KMS-11 (cell line): ENCODE measurements around the gene LDAF1.

Source experiments
- H2AFZ ChIP-seq: fragments of 200-600 bp; sonication (generic); 2 replicates; pipeline ENCODE4 v1.6.1; 2016; ENCODE audit warnings: antibody characterized with exemption, mixed run types, low read depth
- H3K27ac ChIP-seq: fragments of 200-600 bp; sonication (generic); 2 replicates; pipeline ENCODE4 v1.6.1; 2016; ENCODE audit warnings: mild to moderate bottlenecking, mixed run types
- H3K27me3 ChIP-seq: fragments of 200-600 bp; sonication (generic); 2 replicates; pipeline ENCODE4 v1.6.1; 2017; ENCODE audit warnings: mild to moderate bottlenecking, low read depth, mixed run types, moderate library complexity; ENCODE audit not compliant: insufficient read depth
- H3K36me3 ChIP-seq: fragments of 200-600 bp; sonication (generic); 2 replicates; pipeline ENCODE4 v1.6.1; 2017; ENCODE audit warnings: mild to moderate bottlenecking, mixed run types; ENCODE audit not compliant: insufficient read depth
- H3K4me1 ChIP-seq: fragments of 200-600 bp; sonication (generic); 2 replicates; pipeline ENCODE4 v1.6.1; 2016; ENCODE audit warnings: mild to moderate bottlenecking, low read depth, mixed run types; ENCODE audit not compliant: poor library complexity, severe bottlenecking
- H3K4me2 ChIP-seq: fragments of 200-600 bp; sonication (generic); 2 replicates; pipeline ENCODE4 v1.7.0; 2016; ENCODE audit warnings: mild to moderate bottlenecking, mixed run types
- H3K4me3 ChIP-seq: fragments of 200-600 bp; sonication (generic); IDR thresholded peaks from 2 replicates; pipeline ENCODE4 v1.6.1; 2017; ENCODE audit warnings: low read depth, low read length, mixed read lengths; ENCODE audit not compliant: insufficient read depth
- H3K79me2 ChIP-seq: fragments of 200-600 bp; sonication (generic); 2 replicates; pipeline ENCODE4 v1.6.1; 2016; ENCODE audit warnings: low read depth, mixed run types; ENCODE audit not compliant: insufficient read depth
- H3K9ac ChIP-seq: fragments of 200-600 bp; sonication (generic); 2 replicates; pipeline ENCODE4 v1.6.1; 2016; ENCODE audit warnings: mild to moderate bottlenecking, mixed run types
- H4K20me1 ChIP-seq: fragments of 200-600 bp; sonication (generic); 2 replicates; pipeline ENCODE4 v1.6.1; 2016; ENCODE audit warnings: mild to moderate bottlenecking, mixed run types; ENCODE audit not compliant: insufficient read depth
- CTCF ChIP-seq: fragments of 200-600 bp; sonication (generic); conservative IDR thresholded peaks from 2 replicates; pipeline ENCODE4 v1.6.1; 2017; ENCODE audit warnings: low read depth, mild to moderate bottlenecking, antibody characterized with exemption, low read length, moderate library complexity, mixed read lengths

LDAF1 gene

GRCh38 chr16:21125191-21125590, 33.3 kb upstream of the LDAF1 start:
- no peaks in the 10 kb centered on the region for H3K79me2 ChIP-seq
- no peak overlapping the region for H2AFZ ChIP-seq
- H3K27ac ChIP-seq, result no peak overlapping the region
- no peaks in the 10 kb centered on the region for H3K27me3 ChIP-seq
- no peak overlapping the region for H3K9ac ChIP-seq
- no peaks in the 10 kb centered on the region for H4K20me1 ChIP-seq
- no peaks in the 10 kb centered on the region for H3K36me3 ChIP-seq
- H3K4me3 ChIP-seq, result no peak overlapping the region
- no peaks in the 10 kb centered on the region for H3K4me1 ChIP-seq
- H3K4me2 ChIP-seq, result no peak overlapping the region
- no peak for TF ChIP-seq CTCF

GRCh38 chr16:21126518-21126917, 32.0 kb upstream of the LDAF1 start:
- Histone ChIP-seq H3K4me1 (no peaks in the 10 kb centered on the region), H3K79me2 (no peaks in the 10 kb centered on the region), H2AFZ (no peak overlapping the region), H4K20me1 (no peaks in the 10 kb centered on the region), H3K4me2 (no peak overlapping the region), H3K36me3 (no peaks in the 10 kb centered on the region), H3K27ac (no peak overlapping the region), H3K4me3 (no peak overlapping the region), H3K9ac (no peak overlapping the region), H3K27me3 (no peaks in the 10 kb centered on the region)
- no peak for TF ChIP-seq CTCF

- no peak for TF ChIP-seq CTCF
- Histone ChIP-seq H3K79me2 (no peaks in the 10 kb centered on the region), H3K36me3 (no peaks in the 10 kb centered on the region), H3K9ac (no peak overlapping the region), H2AFZ (no peak overlapping the region), H4K20me1 (no peaks in the 10 kb centered on the region), H3K27me3 (no peaks in the 10 kb centered on the region), H3K4me2 (no peak overlapping the region), H3K4me1 (peaks cover 7% of the 10 kb centered on the region), H3K27ac (no peak overlapping the region), H3K4me3 (no peak overlapping the region)
Observed at GRCh38 chr16:21128991-21129390, 29.5 kb upstream of the LDAF1 start.

- H3K4me2 ChIP-seq, result no peak overlapping the region
- no peaks in the 10 kb centered on the region for H4K20me1 ChIP-seq
- no peak overlapping the region for H3K4me3 ChIP-seq
- no peak for TF ChIP-seq CTCF
- no peak overlapping the region for H3K9ac ChIP-seq
- H3K27me3 ChIP-seq, result no peaks in the 10 kb centered on the region
- H3K27ac ChIP-seq, result no peak overlapping the region
- H3K79me2 ChIP-seq, result no peaks in the 10 kb centered on the region
- no peak overlapping the region for H2AFZ ChIP-seq
- peaks cover 20% of the 10 kb centered on the region for H3K4me1 ChIP-seq
- no peaks in the 10 kb centered on the region for H3K36me3 ChIP-seq
Observed at GRCh38 chr16:21130811-21131210, 27.7 kb upstream of the LDAF1 start.

- H3K4me1 ChIP-seq, result peaks cover 20% of the 10 kb centered on the region
- no peak for TF ChIP-seq CTCF
- no peak overlapping the region for H3K27ac ChIP-seq
- H3K9ac ChIP-seq, result no peak overlapping the region
- H3K27me3 ChIP-seq, result no peaks in the 10 kb centered on the region
- no peak overlapping the region for H3K4me3 ChIP-seq
- H3K4me2 ChIP-seq, result peak overlapping the region; percentile 15; the same call in 1 of the 2 replicates
- H4K20me1 ChIP-seq, result no peaks in the 10 kb centered on the region
- H3K79me2 ChIP-seq, result no peaks in the 10 kb centered on the region
- H3K36me3 ChIP-seq, result no peaks in the 10 kb centered on the region
- peak overlapping the region; percentile 35; the same call in 1 of the 2 replicates for H2AFZ ChIP-seq
Observed at GRCh38 chr16:21134053-21134452, 24.4 kb upstream of the LDAF1 start.
